Muscle of arm (tissue), 14 donors: ENCODE results near the gene VPS37D. TPM values are rescaled to one million over a fixed set of nuclear protein-coding genes. Genes with fewer than 3 reads are reported as not detected.
A peak's percentile ranks its signal among the peaks of the same experiment; 100 is the strongest.
"Not testable (repeated sequence)": the region's sequence is repeated elsewhere in the genome, so short reads cannot be mapped to it uniquely, and the experiment has no call there.

Source experiments
- DNase-seq: peaks from one replicate; pipeline ENCODE4 v3.0.0-alpha.2; 2013
- long read RNA-seq, 11 donors: transcript quantifications; one replicate each; lab custom pipeline, GENCODE V29; 2026
- polyA plus RNA-seq, 12 donors: library from polyadenylated mRNA; unstranded; fragments of 120-200 nt; gene quantifications; one replicate each; pipeline ENCODE4 v1.2.1, GENCODE V29; 2013; ENCODE audit not compliant: insufficient read length in 12 of 12

Gene VPS37D, protein sequence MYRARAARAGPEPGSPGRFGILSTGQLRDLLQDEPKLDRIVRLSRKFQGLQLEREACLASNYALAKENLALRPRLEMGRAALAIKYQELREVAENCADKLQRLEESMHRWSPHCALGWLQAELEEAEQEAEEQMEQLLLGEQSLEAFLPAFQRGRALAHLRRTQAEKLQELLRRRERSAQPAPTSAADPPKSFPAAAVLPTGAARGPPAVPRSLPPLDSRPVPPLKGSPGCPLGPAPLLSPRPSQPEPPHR
- polyA plus RNA-seq, result 1 to 10 TPM in 10 of 12 donors, not detected in 2; 1.6 to 4.2 (median 2.2) TPM
- long read RNA-seq, donor 1, partial matches to known transcripts, result 0 of 2 reads
- long read RNA-seq, donor 1, other reads (novel, unspliced or antisense), result 0 of 2 reads
- long read RNA-seq, donor 2, result 0 reads
- long read RNA-seq, donor 3, partial matches to known transcripts, result 0 of 3 reads
- long read RNA-seq, donor 3, other reads (novel, unspliced or antisense), result 0 of 3 reads
- long read RNA-seq, donor 4, partial matches to known transcripts, result 0 of 1 reads
- long read RNA-seq, donor 4, other reads (novel, unspliced or antisense), result 0 of 1 reads
- long read RNA-seq, donor 5, partial matches to known transcripts, result 0 of 4 reads
- long read RNA-seq, donor 5, other reads (novel, unspliced or antisense), result 0 of 4 reads
- long read RNA-seq, donor 6, result 0 reads
- long read RNA-seq, donor 7, result 0 reads
- long read RNA-seq, donor 8, transcript VPS37D-201 (4 exons, 1,624 nt), result major isoform, 5 of 5 reads
- long read RNA-seq, donor 8, partial matches to known transcripts, result 0 of 5 reads
- long read RNA-seq, donor 8, other reads (novel, unspliced or antisense), result 0 of 5 reads
- long read RNA-seq, donor 9, partial matches to known transcripts, result 0 of 3 reads
- long read RNA-seq, donor 9, other reads (novel, unspliced or antisense), result 0 of 3 reads
- long read RNA-seq, donor 10, transcript VPS37D-201 (4 exons, 1,624 nt), result major isoform, 5 of 5 reads
- long read RNA-seq, donor 10, partial matches to known transcripts, result 0 of 5 reads
- long read RNA-seq, donor 10, other reads (novel, unspliced or antisense), result 0 of 5 reads
- long read RNA-seq, donor 11, partial matches to known transcripts, result 0 of 3 reads
- long read RNA-seq, donor 11, other reads (novel, unspliced or antisense), result 0 of 3 reads

- peak; percentile 90 for DNase-seq
These were observed at the start of gene VPS37D for GRCh38 chr7:73667344-73668102. TSS of gene VPS37D (plus strand) at chr7:73667831. CDS start at chr7:73667959, 128 bp downstream.

GRCh38 chr7:73618538-73618937 lies 49.1 kb upstream of the VPS37D start:
- no peak for DNase-seq

GRCh38 chr7:73619394-73619793 lies 48.2 kb upstream of the VPS37D start:
- not testable (repeated sequence) for DNase-seq

DNA sequence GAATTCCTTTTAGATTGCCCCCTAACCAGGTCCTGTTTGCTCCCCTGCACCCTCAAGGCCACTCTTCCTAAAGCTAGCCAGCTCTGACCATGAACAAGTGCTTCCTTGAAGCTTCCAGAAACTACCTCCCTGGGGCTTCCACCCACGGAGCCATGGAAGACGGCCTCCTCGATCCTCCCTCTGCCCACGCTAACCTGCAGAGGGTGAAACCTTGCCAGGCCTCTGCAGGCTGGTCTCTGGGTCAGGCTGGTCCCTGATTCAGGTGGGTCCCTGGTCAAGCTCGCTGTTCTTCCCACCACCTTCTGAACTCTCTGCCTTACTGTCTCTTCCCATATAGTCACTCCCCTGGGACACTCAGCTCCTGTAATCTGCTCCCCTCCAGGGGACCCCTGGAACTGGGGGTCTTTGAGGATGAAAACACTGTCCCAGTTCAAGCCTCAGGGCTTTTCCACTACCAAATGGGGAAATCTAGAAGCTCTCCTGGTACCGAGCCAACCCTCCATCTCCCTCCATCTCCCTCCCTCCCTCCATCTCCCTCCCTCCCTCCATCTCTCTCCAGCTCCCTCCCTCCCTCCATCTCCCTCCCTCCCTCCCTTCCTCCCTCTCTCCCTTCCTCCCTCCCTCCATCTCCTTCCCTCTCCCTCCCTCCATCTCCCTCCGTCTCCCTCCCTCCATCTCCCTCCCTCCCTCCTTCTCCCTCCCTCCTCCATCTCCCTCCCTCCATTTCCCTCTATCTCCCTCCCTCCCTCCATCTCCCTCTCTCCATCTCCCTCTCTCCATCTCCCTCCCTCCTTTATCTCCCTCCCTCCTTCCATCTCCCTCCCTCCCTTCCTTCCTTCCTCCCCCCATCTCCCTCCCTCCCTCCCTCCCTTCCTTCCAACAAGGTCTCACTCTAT lies 46.2 kb upstream of the VPS37D start:
- no peak for DNase-seq

GRCh38 chr7:73622527-73622908 lies 45.1 kb upstream of the VPS37D start:
- no peak for DNase-seq

GRCh38 chr7:73622909-73623797 lies 44.5 kb upstream of the VPS37D start:
- DNase-seq, result no peak

- DNase-seq, result no peak
These were observed 43.6 kb upstream of the VPS37D start, which contains the start of gene MLXIPL for GRCh38 chr7:73623798-73624668. TSS of gene MLXIPL (minus strand) at chr7:73624522. CDS start at chr7:73624492, 30 bp downstream.

DNA sequence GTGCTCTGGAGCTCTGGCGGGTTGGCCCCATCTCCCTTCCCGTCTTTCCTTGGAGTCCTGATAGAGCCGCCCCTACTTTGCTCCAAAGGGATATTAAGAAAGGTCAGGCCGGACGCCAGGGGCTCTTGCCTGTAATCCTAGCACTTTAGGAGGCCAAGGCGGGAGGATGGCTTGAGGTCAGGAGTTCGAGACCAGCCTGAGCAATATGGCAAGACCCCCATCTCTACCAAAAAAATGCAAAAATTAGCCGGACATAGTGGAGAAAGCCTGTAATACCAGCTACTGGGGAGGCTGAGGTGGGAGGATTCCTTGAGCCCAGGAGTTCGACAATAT lies 43.0 kb upstream of the VPS37D start:
- DNase-seq, result no peak

DNA sequence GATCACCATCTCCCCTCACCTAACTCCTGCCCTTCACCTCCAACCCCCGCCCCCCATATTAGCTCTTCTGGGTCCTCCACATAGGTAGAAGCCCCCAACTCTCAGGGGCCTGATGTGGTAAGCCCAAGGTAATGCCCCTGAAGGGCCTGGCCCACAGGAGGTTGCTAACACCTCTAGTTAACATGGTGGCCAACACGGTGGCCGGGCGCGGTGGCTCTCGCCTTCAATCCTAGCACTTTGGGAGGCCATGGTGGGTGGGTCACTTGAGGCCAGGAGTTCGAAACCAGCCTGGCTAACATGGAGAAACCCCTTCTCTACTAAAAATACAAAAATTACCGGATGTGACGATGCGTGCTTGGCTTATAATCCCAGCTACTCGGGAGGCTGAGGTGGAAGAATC lies 42.4 kb upstream of the VPS37D start:
- DNase-seq, result no peak

- no peak for DNase-seq
These were observed 40.8 kb upstream of the VPS37D start for GRCh38 chr7:73626814-73627213.

GRCh38 chr7:73628504-73628903 lies 39.1 kb upstream of the VPS37D start:
- DNase-seq, result no peak

- no peak for DNase-seq
These were observed 36.1 kb upstream of the VPS37D start for GRCh38 chr7:73631558-73631957.

- DNase-seq, result no peak
These were observed 34.3 kb upstream of the VPS37D start for GRCh38 chr7:73633323-73633722.

DNA sequence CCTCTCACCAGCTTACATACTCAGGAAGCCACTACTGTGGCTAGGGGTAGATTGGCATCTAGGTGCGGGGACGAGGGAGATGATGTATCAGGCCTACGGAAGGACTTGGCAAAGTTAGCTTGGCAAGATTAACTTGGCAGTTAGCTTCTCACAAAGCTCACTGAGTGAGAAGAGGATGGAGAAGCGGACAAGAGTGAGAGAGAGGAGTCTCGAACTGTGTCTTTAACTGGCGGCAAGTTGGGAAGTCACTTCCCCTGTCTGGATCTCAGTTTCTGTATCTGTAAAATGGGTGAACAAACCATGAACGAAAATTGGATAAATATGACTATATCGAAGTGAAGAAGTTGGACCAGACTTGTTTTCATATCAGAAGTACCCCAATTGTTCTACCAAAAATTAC lies 33.8 kb upstream of the VPS37D start:
- no peak for DNase-seq

GRCh38 chr7:73635428-73636200 lies 32.0 kb upstream of the VPS37D start:
- no peak for DNase-seq

GRCh38 chr7:73638911-73639310 lies 28.7 kb upstream of the VPS37D start:
- DNase-seq, result no peak

DNA sequence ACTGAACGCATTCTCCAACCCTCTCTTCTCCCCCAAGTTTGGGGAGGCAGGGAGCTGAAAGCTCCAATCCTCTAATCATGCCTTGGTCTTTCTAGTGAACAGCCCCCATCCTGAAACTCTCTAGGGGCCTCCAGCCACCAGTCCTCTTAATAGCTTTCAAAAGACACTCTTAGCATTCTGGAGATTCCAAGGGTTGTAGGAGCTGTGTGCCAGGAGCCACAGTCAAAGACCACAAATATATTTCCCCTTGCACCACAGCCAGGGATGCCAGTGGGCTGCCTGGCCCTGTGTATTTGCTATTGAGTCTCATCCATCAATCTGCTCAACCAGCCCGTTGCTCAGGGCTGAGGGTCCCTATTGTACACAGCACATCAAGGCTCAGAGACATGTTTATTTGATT lies 24.8 kb upstream of the VPS37D start:
- DNase-seq, result no peak
